Measurements from ENCODE around the gene C10orf105. TPM values are rescaled to one million over a fixed set of nuclear protein-coding genes. Genes with fewer than 3 reads are reported as not detected.

C10orf105 gene
- total RNA-seq, 1 experiment from 2014 or later: not detected

- Histone ChIP-seq H3K4me2 (ENCODE audit: low read length) (no peak overlapping the region), H3K4me1 (ENCODE audit: insufficient read depth, low read length) (peaks cover 12% of the 10 kb centered on the region; the same call in 1 of the 2 replicates), H3K27me3 (ENCODE audit: low read length) (no peaks in the 10 kb centered on the region), H3F3A (ENCODE audit: low read length, unreplicated experiment) (no peaks in the 10 kb centered on the region), H3K36me3 (ENCODE audit: low read depth, low read length) (no peaks in the 10 kb centered on the region), H3K9me3 (ENCODE audit: low read length) (no peaks in the 10 kb centered on the region), H3K9me2 (replicated peaks; ENCODE audit: low read length) (no peaks in the 10 kb centered on the region), H4K20me1 (ENCODE audit: low read length) (no peaks in the 10 kb centered on the region), H3K79me2 (ENCODE audit: low read length) (no peaks in the 10 kb centered on the region), H3K27ac (ENCODE audit: low read length) (no peak overlapping the region), H3K4me3 (ENCODE audit: low read length) (no peak overlapping the region), H3K9ac (ENCODE audit: low read length) (no peak overlapping the region), H2AFZ (ENCODE audit: low read length) (no peak overlapping the region)
- ATAC-seq (no peak), DNase-seq (no peak)
- POLR2A ChIA-PET (ENCODE audit: unreplicated experiment): no interaction called here
- CTCF ChIA-PET: interaction anchor here (0.5 to 0.6 kb wide), 2 partner anchors 832 to 1233 kb away, joined by 3 read pairs; no protein-coding TSS in a partner anchor
- no peak for TF ChIP-seq EZH2phosphoT487 (IDR thresholded peaks at IDR 0.05; ENCODE audit: borderline replicate concordance, low read length)
- no peak for TF ChIP-seq CTCF (conservative IDR thresholded peaks at IDR 0.05; ENCODE audit: low read depth, low read length)
- no peak for TF ChIP-seq EZH2 (IDR thresholded peaks at IDR 0.05; ENCODE audit: low read length, unreplicated experiment)
- no TSS peak for BruUV-seq (replicated peaks)
- intact Hi-C loops (cut with micrococcal nuclease): loop anchor here (5.0 kb wide), 1 partner anchor 72 kb away; no protein-coding TSS in a partner anchor
These were observed 23.8 kb downstream of the C10orf105 start for GRCh38 chr10:71695502-71696476.

- H3K27me3 ChIP-seq (ENCODE audit: low read length): no peaks in the 10 kb centered on the region
- no peak overlapping the region for H3K4me3 ChIP-seq (ENCODE audit: low read length)
- no TSS peak for BruUV-seq (replicated peaks)
- ChIA-PET POLR2A (ENCODE audit: unreplicated experiment) (no interaction called here), CTCF (no interaction called here)
- H3K4me1 ChIP-seq (ENCODE audit: insufficient read depth, low read length): peaks cover 12% of the 10 kb centered on the region; the same call in 1 of the 2 replicates
- H4K20me1 ChIP-seq (ENCODE audit: low read length): no peaks in the 10 kb centered on the region
- H3K9me2 ChIP-seq (replicated peaks; ENCODE audit: low read length): no peaks in the 10 kb centered on the region
- DNase-seq (no peak), ATAC-seq (no peak)
- H3K4me2 ChIP-seq (ENCODE audit: low read length): no peak overlapping the region
- no peak overlapping the region for H2AFZ ChIP-seq (ENCODE audit: low read length)
- H3K9me3 ChIP-seq (ENCODE audit: low read length): no peaks in the 10 kb centered on the region
- TF ChIP-seq CTCF (conservative IDR thresholded peaks at IDR 0.05; ENCODE audit: low read depth, low read length) (no peak), EZH2 (IDR thresholded peaks at IDR 0.05; ENCODE audit: low read length, unreplicated experiment) (no peak), EZH2phosphoT487 (IDR thresholded peaks at IDR 0.05; ENCODE audit: borderline replicate concordance, low read length) (no peak)
- H3F3A ChIP-seq (ENCODE audit: low read length, unreplicated experiment): no peaks in the 10 kb centered on the region
- H3K27ac ChIP-seq (ENCODE audit: low read length): no peak overlapping the region
- intact Hi-C loops (cut with micrococcal nuclease): no loop called here
- H3K9ac ChIP-seq (ENCODE audit: low read length): no peak overlapping the region
- no peaks in the 10 kb centered on the region for H3K79me2 ChIP-seq (ENCODE audit: low read length)
- no peaks in the 10 kb centered on the region for H3K36me3 ChIP-seq (ENCODE audit: low read depth, low read length)
These were observed 25.0 kb downstream of the C10orf105 start for GRCh38 chr10:71694567-71694968.

- H3K4me2 ChIP-seq (ENCODE audit: low read length): no peak overlapping the region
- ATAC-seq (no peak), DNase-seq (no peak)
- H3K9me3 ChIP-seq (ENCODE audit: low read length): no peaks in the 10 kb centered on the region
- intact Hi-C loops (cut with micrococcal nuclease): no loop called here
- no peak overlapping the region for H2AFZ ChIP-seq (ENCODE audit: low read length)
- H3F3A ChIP-seq (ENCODE audit: low read length, unreplicated experiment): no peaks in the 10 kb centered on the region
- no peak overlapping the region for H3K4me3 ChIP-seq (ENCODE audit: low read length)
- BruUV-seq (replicated peaks): no TSS peak
- no peak overlapping the region for H3K27ac ChIP-seq (ENCODE audit: low read length)
- no peak overlapping the region for H3K9ac ChIP-seq (ENCODE audit: low read length)
- no peaks in the 10 kb centered on the region for H4K20me1 ChIP-seq (ENCODE audit: low read length)
- H3K27me3 ChIP-seq (ENCODE audit: low read length): no peaks in the 10 kb centered on the region
- peaks cover 12% of the 10 kb centered on the region; the same call in 1 of the 2 replicates for H3K4me1 ChIP-seq (ENCODE audit: insufficient read depth, low read length)
- no peak for TF ChIP-seq EZH2 (IDR thresholded peaks at IDR 0.05; ENCODE audit: low read length, unreplicated experiment)
- no peak for TF ChIP-seq EZH2phosphoT487 (IDR thresholded peaks at IDR 0.05; ENCODE audit: borderline replicate concordance, low read length)
- no peak for TF ChIP-seq CTCF (conservative IDR thresholded peaks at IDR 0.05; ENCODE audit: low read depth, low read length)
- H3K9me2 ChIP-seq (replicated peaks; ENCODE audit: low read length): no peaks in the 10 kb centered on the region
- POLR2A ChIA-PET (ENCODE audit: unreplicated experiment): no interaction called here
- no peaks in the 10 kb centered on the region for H3K79me2 ChIP-seq (ENCODE audit: low read length)
- no peaks in the 10 kb centered on the region for H3K36me3 ChIP-seq (ENCODE audit: low read depth, low read length)
- CTCF ChIA-PET: no interaction called here
These were observed 25.5 kb downstream of the C10orf105 start for GRCh38 chr10:71694039-71694501.

Data from PC-3 (cell line).